Calu3 (cell line): Measurements from ENCODE around the gene OCA2. TPM values are rescaled to one million over a fixed set of nuclear protein-coding genes. Genes with fewer than 3 reads are reported as not detected.
"Not testable (repeated sequence)": the region's sequence is repeated elsewhere in the genome, so short reads cannot be mapped to it uniquely, and the experiment has no call there.

Source experiments
- BruUV-seq: library from RNA; stranded (reverse); fragments of 400-500 nt; replicated peaks from 2 replicates; lab custom pipeline; 2021; lab: Mats Ljungman, UMichigan
- CTCF ChIA-PET: fragments of 300-600 bp; sonication (Branson Sonifier 250); formaldehyde crosslinking; loops from one replicate; lab custom pipeline; 2022; ENCODE audit warnings: antibody characterized with exemption; lab: Charles Lee
- DNase-seq: peaks from one replicate; pipeline ENCODE4 v3.0.0; 2022
- H3K27ac Mint-ChIP-seq: one replicate; pipeline ENCODE4 v1.8.0; 2022; ENCODE audit warnings: mixed read lengths; ENCODE audit not compliant: unreplicated experiment
- H3K27me3 Mint-ChIP-seq: one replicate; pipeline ENCODE4 v1.8.0; 2022; ENCODE audit warnings: mixed read lengths; ENCODE audit not compliant: unreplicated experiment
- H3K36me3 Mint-ChIP-seq: one replicate; pipeline ENCODE4 v1.8.0; 2022; ENCODE audit warnings: mild to moderate bottlenecking, moderate library complexity, mixed read lengths; ENCODE audit not compliant: insufficient read depth, unreplicated experiment
- H3K4me1 Mint-ChIP-seq: one replicate; pipeline ENCODE4 v1.8.0; 2022; ENCODE audit warnings: mild to moderate bottlenecking, low read depth, mixed read lengths; ENCODE audit not compliant: unreplicated experiment
- H3K4me3 Mint-ChIP-seq: one replicate; pipeline ENCODE4 v1.8.0; 2022; ENCODE audit warnings: mild to moderate bottlenecking, low read depth, moderate library complexity, mixed read lengths; ENCODE audit not compliant: unreplicated experiment
- H3K9me3 Mint-ChIP-seq: one replicate; pipeline ENCODE4 v1.8.0; 2022; ENCODE audit warnings: low read depth, mixed read lengths; ENCODE audit not compliant: unreplicated experiment
- intact Hi-C: fragments of 100-400 bp; cut with micrococcal nuclease; formaldehyde crosslinking; loops from one replicate; pipeline ENCODE4 v1.10.0; 2022; ENCODE audit not compliant: unreplicated experiment
- total RNA-seq: library from RNA; stranded (reverse); gene quantifications from 2 replicates; pipeline ENCODE4 v1.2.3, GENCODE V29; 2022
- TF ChIP-seq, protein P1 (sequence below): fragments of 200-600 bp; IDR thresholded peaks from one replicate; pipeline ENCODE4 v1.8.0; 2022; ENCODE audit warnings: antibody characterized with exemption; ENCODE audit not compliant: unreplicated experiment

The OCA2 gene
- total RNA-seq, 1 experiment from 2014 or later = not detected

DNA sequence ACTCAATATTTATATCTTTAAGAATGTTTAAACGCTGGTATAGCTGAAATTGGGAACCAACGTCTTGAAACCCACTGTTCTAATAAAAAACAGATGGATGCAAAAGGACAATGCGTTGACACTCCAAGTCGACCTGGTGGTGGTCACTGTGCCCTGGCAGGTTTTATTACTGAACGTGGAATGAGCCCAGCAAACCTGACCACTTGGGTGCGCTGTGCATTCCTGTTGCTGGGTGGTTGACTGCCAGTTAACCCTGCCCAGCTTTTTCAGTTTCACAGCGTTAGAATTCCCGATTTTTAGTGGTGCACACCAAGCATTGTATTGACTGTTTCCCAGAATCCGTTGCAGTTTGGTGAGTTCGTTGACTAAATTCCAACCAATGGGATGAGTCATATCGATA, 384.4 kb downstream of the OCA2 start:
- no peak overlapping the region for H3K27ac Mint-ChIP-seq
- H3K36me3 Mint-ChIP-seq = no peaks in the 10 kb centered on the region
- H3K4me3 Mint-ChIP-seq = no peak overlapping the region
- CTCF ChIA-PET = no interaction called here
- no peak for DNase-seq
- H3K27me3 Mint-ChIP-seq = no peaks in the 10 kb centered on the region
- TF ChIP-seq, protein P1, sequence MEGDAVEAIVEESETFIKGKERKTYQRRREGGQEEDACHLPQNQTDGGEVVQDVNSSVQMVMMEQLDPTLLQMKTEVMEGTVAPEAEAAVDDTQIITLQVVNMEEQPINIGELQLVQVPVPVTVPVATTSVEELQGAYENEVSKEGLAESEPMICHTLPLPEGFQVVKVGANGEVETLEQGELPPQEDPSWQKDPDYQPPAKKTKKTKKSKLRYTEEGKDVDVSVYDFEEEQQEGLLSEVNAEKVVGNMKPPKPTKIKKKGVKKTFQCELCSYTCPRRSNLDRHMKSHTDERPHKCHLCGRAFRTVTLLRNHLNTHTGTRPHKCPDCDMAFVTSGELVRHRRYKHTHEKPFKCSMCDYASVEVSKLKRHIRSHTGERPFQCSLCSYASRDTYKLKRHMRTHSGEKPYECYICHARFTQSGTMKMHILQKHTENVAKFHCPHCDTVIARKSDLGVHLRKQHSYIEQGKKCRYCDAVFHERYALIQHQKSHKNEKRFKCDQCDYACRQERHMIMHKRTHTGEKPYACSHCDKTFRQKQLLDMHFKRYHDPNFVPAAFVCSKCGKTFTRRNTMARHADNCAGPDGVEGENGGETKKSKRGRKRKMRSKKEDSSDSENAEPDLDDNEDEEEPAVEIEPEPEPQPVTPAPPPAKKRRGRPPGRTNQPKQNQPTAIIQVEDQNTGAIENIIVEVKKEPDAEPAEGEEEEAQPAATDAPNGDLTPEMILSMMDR = no peak
- no TSS peak for BruUV-seq
- intact Hi-C loops = no loop called here
- no peaks in the 10 kb centered on the region for H3K4me1 Mint-ChIP-seq
- H3K9me3 Mint-ChIP-seq = peaks cover 2% of the 10 kb centered on the region

DNA sequence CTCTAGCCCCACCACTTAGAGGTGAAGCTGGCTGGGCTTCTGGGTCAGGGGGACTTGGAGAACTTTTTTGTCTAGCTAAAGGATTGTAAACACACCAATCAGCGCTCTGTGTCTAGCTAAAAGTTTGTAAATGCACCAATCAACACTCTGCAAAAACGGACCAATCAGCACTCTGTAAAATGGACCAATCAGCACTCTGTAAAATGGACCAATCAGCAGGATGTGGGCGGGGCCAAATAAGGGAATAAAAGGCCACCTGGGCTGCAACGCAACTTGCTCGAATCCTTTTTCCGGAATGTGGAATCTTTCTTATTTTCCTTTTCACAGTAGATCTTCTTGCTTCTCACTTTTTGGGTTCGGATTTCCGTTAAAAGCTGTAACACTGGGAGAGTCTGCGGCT, 385.3 kb downstream of the OCA2 start:
- H3K36me3 Mint-ChIP-seq, H3K9me3 Mint-ChIP-seq, H3K4me1 Mint-ChIP-seq, BruUV-seq, intact Hi-C loops, DNase-seq, H3K4me3 Mint-ChIP-seq, H3K27me3 Mint-ChIP-seq, CTCF ChIA-PET, H3K27ac Mint-ChIP-seq: not testable (repeated sequence)

DNA sequence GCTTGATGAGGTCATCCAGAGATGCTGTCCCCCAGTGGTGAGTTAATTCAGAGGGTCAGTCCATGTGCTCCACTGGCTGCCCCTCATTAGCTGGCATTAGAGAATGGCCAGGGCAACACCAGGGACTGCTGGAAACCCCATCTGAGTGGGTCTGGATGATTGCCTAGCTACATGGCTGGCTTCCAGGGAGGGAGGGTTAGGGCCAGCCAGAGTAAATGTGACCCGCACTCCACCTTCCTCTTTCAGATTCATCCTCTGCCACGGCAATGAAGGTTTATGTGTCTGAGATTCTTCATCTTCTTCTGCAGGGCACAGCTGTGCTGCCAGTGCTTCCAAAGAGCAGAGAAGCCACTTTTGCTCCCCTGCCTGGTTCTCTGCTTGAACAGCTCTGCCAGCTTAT, 391.9 kb downstream of the OCA2 start:
- CTCF ChIA-PET = no interaction called here
- DNase-seq = no peak
- intact Hi-C loops = no loop called here
- H3K4me3 Mint-ChIP-seq = no peak overlapping the region
- BruUV-seq = no TSS peak
- TF ChIP-seq, protein P1 = no peak
- H3K4me1 Mint-ChIP-seq = no peaks in the 10 kb centered on the region
- H3K27me3 Mint-ChIP-seq = no peaks in the 10 kb centered on the region
- no peaks in the 10 kb centered on the region for H3K9me3 Mint-ChIP-seq
- no peaks in the 10 kb centered on the region for H3K36me3 Mint-ChIP-seq
- H3K27ac Mint-ChIP-seq = no peak overlapping the region

DNA sequence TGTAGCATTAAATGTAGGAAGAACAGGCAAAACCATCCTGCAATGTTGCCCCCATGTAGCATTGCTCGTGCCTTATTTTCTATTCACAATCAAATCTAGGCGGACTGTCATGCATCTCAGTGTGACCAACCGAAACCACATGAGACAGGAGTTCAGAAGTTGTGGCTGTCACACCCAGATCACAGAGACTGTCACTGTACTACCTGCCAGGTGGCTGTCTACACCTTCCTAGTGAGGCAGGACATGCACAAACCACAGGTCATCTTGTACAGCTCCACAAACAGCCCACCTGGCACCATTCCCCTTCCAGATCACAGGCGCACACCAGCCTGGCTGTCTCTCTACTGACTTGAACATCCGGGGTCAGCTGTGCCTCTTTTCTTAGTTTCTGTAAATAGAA, 392.8 kb downstream of the OCA2 start:
- H3K27ac Mint-ChIP-seq = no peak overlapping the region
- no peaks in the 10 kb centered on the region for H3K9me3 Mint-ChIP-seq
- BruUV-seq = no TSS peak

DNA sequence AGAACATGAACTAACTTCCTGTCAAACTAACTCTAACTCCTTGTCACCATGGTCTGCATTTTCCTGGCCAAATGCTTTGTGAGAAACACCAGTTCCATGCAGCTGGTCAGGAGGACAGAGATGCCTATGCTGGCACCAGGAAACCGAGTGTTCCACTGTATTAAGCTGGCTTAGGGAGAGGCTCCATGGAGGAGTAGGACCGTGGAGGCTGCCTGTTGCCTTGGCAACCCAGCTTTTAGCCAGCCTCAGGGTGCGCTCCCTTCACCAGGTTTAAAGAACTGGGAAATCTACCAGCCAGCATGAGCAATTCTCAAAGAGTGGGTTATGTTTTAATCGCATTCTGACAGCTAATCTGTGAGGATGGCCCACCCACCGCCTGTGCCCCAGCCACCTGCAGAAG, 394.1 kb downstream of the OCA2 start:
- DNase-seq = no peak
- TF ChIP-seq, protein P1 = no peak
- intact Hi-C loops = no loop called here
- H3K27me3 Mint-ChIP-seq = no peaks in the 10 kb centered on the region
- H3K4me1 Mint-ChIP-seq = no peaks in the 10 kb centered on the region
- H3K9me3 Mint-ChIP-seq = no peaks in the 10 kb centered on the region
- no peak overlapping the region for H3K27ac Mint-ChIP-seq
- no TSS peak for BruUV-seq
- H3K36me3 Mint-ChIP-seq = no peaks in the 10 kb centered on the region
- H3K4me3 Mint-ChIP-seq = no peak overlapping the region
- CTCF ChIA-PET = no interaction called here

More for the DNA sequence above, 392.8 kb downstream of the OCA2 start:
- CTCF ChIA-PET = no interaction called here
- Mint-ChIP-seq H3K27me3 (no peaks in the 10 kb centered on the region), H3K36me3 (no peaks in the 10 kb centered on the region), H3K4me1 (no peaks in the 10 kb centered on the region), H3K4me3 (no peak overlapping the region)
- TF ChIP-seq, protein P1 = no peak
- DNase-seq = no peak
- intact Hi-C loops = no loop called here

Other genes with a start within 250 kb of the OCA2 start
- 18.0 and 19.7 TPM in 2 replicates for gene HERC2, start 222.9 kb upstream of the OCA2 start, total RNA-seq